Astrocyte of the spinal cord (primary cell): ENCODE data around the gene NFAM1.

Source experiments
- DNase-seq: peaks from one replicate; pipeline ENCODE4 v3.0.0; 2011; ENCODE audit warnings: low read depth, low spot score
- H3K4me3 ChIP-seq: 2 replicates; pipeline ENCODE4 v1.5.1; 2011; ENCODE audit warnings: low read depth, mild to moderate bottlenecking, low read length, moderate library complexity
- CTCF ChIP-seq: IDR thresholded peaks from 2 replicates; pipeline ENCODE4 v1.5.1; 2012; ENCODE audit warnings: low read depth, mild to moderate bottlenecking, low read length, inconsistent platforms
- in situ Hi-C: cut with HindIII; loops from 2 replicates; pipeline ENCODE4 v1.10.0; 2017; ENCODE audit warnings: low sequenced_read_pairs

Gene NFAM1

GRCh38 chr22:42342426-42343120 lies 89.6 kb downstream of the NFAM1 start:
- DNase-seq: no peak
- no peak for TF ChIP-seq CTCF
- in situ Hi-C loops: no loop called here

GRCh38 chr22:42341779-42342178 lies 90.4 kb downstream of the NFAM1 start:
- no peak for DNase-seq
- in situ Hi-C loops: no loop called here
- H3K4me3 ChIP-seq: no peak overlapping the region
- no peak for TF ChIP-seq CTCF

More at GRCh38 chr22:42342426-42343120, 89.6 kb downstream of the NFAM1 start:
- H3K4me3 ChIP-seq: no peak overlapping the region

GRCh38 chr22:42340829-42341383 lies 91.3 kb downstream of the NFAM1 start:
- in situ Hi-C loops: no loop called here
- H3K4me3 ChIP-seq: no peak overlapping the region
- no peak for DNase-seq
- no peak for TF ChIP-seq CTCF

GRCh38 chr22:42340150-42340549 lies 92.1 kb downstream of the NFAM1 start:
- TF ChIP-seq CTCF: no peak
- no peak for DNase-seq
- in situ Hi-C loops: no loop called here
- no peak overlapping the region for H3K4me3 ChIP-seq

- TF ChIP-seq CTCF: no peak
- no peak for DNase-seq
- H3K4me3 ChIP-seq: no peak overlapping the region
- in situ Hi-C loops: no loop called here
Measured at GRCh38 chr22:42338479-42338878, 93.7 kb downstream of the NFAM1 start.

GRCh38 chr22:42337356-42337755 lies 94.8 kb downstream of the NFAM1 start:
- no peak for TF ChIP-seq CTCF
- in situ Hi-C loops: no loop called here
- no peak overlapping the region for H3K4me3 ChIP-seq
- DNase-seq: no peak
